ENCODE measurements around the gene VPS25.

- TF ChIP-seq CTCF (IDR thresholded peaks at IDR 0.05 in 2 of 3, conservative IDR thresholded peaks at IDR 0.05 in 1 of 3; ENCODE audit: insufficient read depth in 2 of 3, low read depth in 1 of 3, low read length in 3 of 3) (no peak), FOS (IDR thresholded peaks at IDR 0.05; ENCODE audit: extremely low read depth, insufficient read length) (no peak), DDX20 (tag; IDR thresholded peaks at IDR 0.05; ENCODE audit: low read depth) (no peak), PHB2 (IDR thresholded peaks at IDR 0.05; ENCODE audit: low read depth) (no peak), ZBTB8A (IDR thresholded peaks at IDR 0.05; ENCODE audit: partially characterized antibody) (no peak), EZH2 (IDR thresholded peaks at IDR 0.05; ENCODE audit: borderline replicate concordance, low read depth, low read length) (no peak)
These were observed 18.7 kb downstream of the VPS25 start for GRCh38 chr17:42791948-42792347.
